ENCODE data around the gene SARDH. TPM values are rescaled to one million over a fixed set of nuclear protein-coding genes. Genes with fewer than 3 reads are reported as not detected.

The SARDH gene
- polyA plus RNA-seq, 3 donors: not detected

GRCh38 chr9:133667759-133668450 lies 70.2 kb downstream of the SARDH start:
- no peaks in the 10 kb centered on the region for H3K4me1 ChIP-seq (ENCODE audit: control insufficient read depth in 1 of 2, insufficient read depth in 2 of 2, low read length in 2 of 2)
- Mint-ChIP-seq H3K4me3 (no peak overlapping the region), H3K27me3 (ENCODE audit: low read depth in 3 of 3) (peaks cover 3 to 6% (median 4%) of the 10 kb centered on the region in 3 donors), H3K9me3 (peaks cover 0 to 3% (median 0%) of the 10 kb centered on the region in 7 donors), H3K27ac (no peak overlapping the region), H3K4me1 (no peaks in the 10 kb centered on the region), H3K36me3 (no peaks in the 10 kb centered on the region)
- no peak overlapping the region for H3K9ac ChIP-seq (ENCODE audit: insufficient read depth, low read length, poor library complexity, severe bottlenecking)
- H3K4me2 ChIP-seq (replicated peaks; ENCODE audit: extremely low read depth, low read length, poor library complexity, severe bottlenecking): no peak overlapping the region
- no peaks in the 10 kb centered on the region for H3K36me3 ChIP-seq (replicated peaks in 1 of 2; ENCODE audit: control insufficient read depth in 1 of 2, insufficient read depth in 2 of 2, low read length in 2 of 2)
- no peak for TF ChIP-seq CTCF (IDR thresholded peaks at IDR 0.05)
- H3K27ac ChIP-seq (ENCODE audit: low read depth in 1 of 2, low read length in 2 of 2): no peak overlapping the region
- H3K4me3 ChIP-seq (replicated peaks in 1 of 3; ENCODE audit: low read depth in 2 of 3, low read length in 3 of 3): no peak overlapping the region
- intact Hi-C loops (cut with micrococcal nuclease): no loop called here
- no peak overlapping the region for H2AFZ ChIP-seq (ENCODE audit: insufficient read depth, low read depth, low read length, poor library complexity, severe bottlenecking)
- no peaks in the 10 kb centered on the region for H3K9me3 ChIP-seq (replicated peaks in 1 of 2; ENCODE audit: control insufficient read depth in 1 of 2, insufficient read depth in 1 of 2, low read length in 2 of 2)
- no peaks in the 10 kb centered on the region for H3K79me2 ChIP-seq (ENCODE audit: insufficient read depth, low read length)
- no peak for DNase-seq
- no peaks in the 10 kb centered on the region for H4K20me1 ChIP-seq (ENCODE audit: insufficient read depth, low read length)
- no peaks in the 10 kb centered on the region for H3K27me3 ChIP-seq (ENCODE audit: control insufficient read depth in 2 of 2, insufficient read depth in 2 of 2, low read length in 2 of 2)
- WGBS (ENCODE audit: insufficient coverage): 68% methylated on average over 13 of the region's 17 CpGs

GRCh38 chr9:133666845-133667244 lies 71.3 kb downstream of the SARDH start:
- Mint-ChIP-seq H3K4me1 (no peaks in the 10 kb centered on the region), H3K36me3 (no peaks in the 10 kb centered on the region), H3K4me3 (no peak overlapping the region), H3K9me3 (peaks cover 0 to 3% (median 0%) of the 10 kb centered on the region in 7 donors), H3K27ac (no peak overlapping the region), H3K27me3 (ENCODE audit: low read depth in 3 of 3) (peaks cover 3 to 6% (median 6%) of the 10 kb centered on the region in 3 donors)
- Histone ChIP-seq H3K36me3 (replicated peaks in 1 of 2; ENCODE audit: control insufficient read depth in 1 of 2, insufficient read depth in 2 of 2, low read length in 2 of 2) (no peaks in the 10 kb centered on the region), H3K27ac (ENCODE audit: low read depth in 1 of 2, low read length in 2 of 2) (no peak overlapping the region), H3K4me3 (replicated peaks in 1 of 3; ENCODE audit: low read depth in 2 of 3, low read length in 3 of 3) (no peak overlapping the region), H3K9ac (ENCODE audit: insufficient read depth, low read length, poor library complexity, severe bottlenecking) (no peak overlapping the region), H2AFZ (ENCODE audit: insufficient read depth, low read depth, low read length, poor library complexity, severe bottlenecking) (no peak overlapping the region), H3K27me3 (ENCODE audit: control insufficient read depth in 2 of 2, insufficient read depth in 2 of 2, low read length in 2 of 2) (no peaks in the 10 kb centered on the region), H4K20me1 (ENCODE audit: insufficient read depth, low read length) (no peaks in the 10 kb centered on the region), H3K9me3 (replicated peaks in 1 of 2; ENCODE audit: control insufficient read depth in 1 of 2, insufficient read depth in 1 of 2, low read length in 2 of 2) (no peaks in the 10 kb centered on the region), H3K4me2 (replicated peaks; ENCODE audit: extremely low read depth, low read length, poor library complexity, severe bottlenecking) (no peak overlapping the region), H3K79me2 (ENCODE audit: insufficient read depth, low read length) (no peaks in the 10 kb centered on the region), H3K4me1 (ENCODE audit: control insufficient read depth in 1 of 2, insufficient read depth in 2 of 2, low read length in 2 of 2) (no peaks in the 10 kb centered on the region)
- no peak for TF ChIP-seq CTCF (IDR thresholded peaks at IDR 0.05)
- 92% methylated on average over 9 of the region's 11 CpGs for WGBS (ENCODE audit: insufficient coverage)
- DNase-seq: no peak
- intact Hi-C loops (cut with micrococcal nuclease): no loop called here
